ENCODE data around the gene FKRP. TPM values are rescaled to one million over a fixed set of nuclear protein-coding genes. Genes with fewer than 3 reads are reported as not detected.
"Not testable (repeated sequence)": the region's sequence is repeated elsewhere in the genome, so short reads cannot be mapped to it uniquely, and the experiment has no call there.

Gene FKRP
- total RNA-seq, 1 donor from 2014 or later: 13.2 TPM

- intact Hi-C loops (cut with DNase I): no loop called here
- H3K36me3 ChIP-seq: no peaks in the 10 kb centered on the region
- no peaks in the 10 kb centered on the region for H3K27me3 ChIP-seq (ENCODE audit: low read depth)
- H3K4me1 ChIP-seq: peaks cover 32% of the 10 kb centered on the region
- DNase-seq (no peak), ATAC-seq (no peak)
- no peak overlapping the region for H3K4me3 ChIP-seq
- TF ChIP-seq, protein P1, sequence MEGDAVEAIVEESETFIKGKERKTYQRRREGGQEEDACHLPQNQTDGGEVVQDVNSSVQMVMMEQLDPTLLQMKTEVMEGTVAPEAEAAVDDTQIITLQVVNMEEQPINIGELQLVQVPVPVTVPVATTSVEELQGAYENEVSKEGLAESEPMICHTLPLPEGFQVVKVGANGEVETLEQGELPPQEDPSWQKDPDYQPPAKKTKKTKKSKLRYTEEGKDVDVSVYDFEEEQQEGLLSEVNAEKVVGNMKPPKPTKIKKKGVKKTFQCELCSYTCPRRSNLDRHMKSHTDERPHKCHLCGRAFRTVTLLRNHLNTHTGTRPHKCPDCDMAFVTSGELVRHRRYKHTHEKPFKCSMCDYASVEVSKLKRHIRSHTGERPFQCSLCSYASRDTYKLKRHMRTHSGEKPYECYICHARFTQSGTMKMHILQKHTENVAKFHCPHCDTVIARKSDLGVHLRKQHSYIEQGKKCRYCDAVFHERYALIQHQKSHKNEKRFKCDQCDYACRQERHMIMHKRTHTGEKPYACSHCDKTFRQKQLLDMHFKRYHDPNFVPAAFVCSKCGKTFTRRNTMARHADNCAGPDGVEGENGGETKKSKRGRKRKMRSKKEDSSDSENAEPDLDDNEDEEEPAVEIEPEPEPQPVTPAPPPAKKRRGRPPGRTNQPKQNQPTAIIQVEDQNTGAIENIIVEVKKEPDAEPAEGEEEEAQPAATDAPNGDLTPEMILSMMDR (IDR thresholded peaks at IDR 0.05): no peak
- no peaks in the 10 kb centered on the region for H3K9me3 ChIP-seq
- H3K27ac ChIP-seq: no peak overlapping the region
These were observed 43.5 kb downstream of the FKRP start for GRCh38 chr19:46789371-46789770.

DNA sequence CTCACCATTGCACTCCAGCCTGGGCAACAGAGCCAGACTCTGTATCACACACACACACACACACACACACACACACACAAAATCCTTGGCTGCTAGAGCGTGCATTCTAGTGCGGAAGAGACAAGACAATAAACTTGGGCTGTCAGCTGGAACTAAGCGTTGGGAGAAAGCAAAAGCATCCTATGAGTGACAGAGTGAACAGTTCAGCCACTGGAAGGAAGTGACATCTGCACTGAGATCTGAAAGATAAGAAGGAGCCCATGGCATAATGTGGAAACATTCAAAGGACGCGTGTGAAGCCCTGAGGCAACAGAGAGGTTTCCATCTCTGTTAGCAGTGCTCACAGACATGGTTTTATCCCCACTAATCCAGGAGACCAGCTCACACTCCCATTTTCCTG, 46.1 kb downstream of the FKRP start:
- DNase-seq (no peak), ATAC-seq (no peak)
- Histone ChIP-seq H3K27ac (no peak overlapping the region), H3K4me1 (peaks cover 24% of the 10 kb centered on the region), H3K36me3 (no peaks in the 10 kb centered on the region), H3K27me3 (ENCODE audit: low read depth) (no peaks in the 10 kb centered on the region), H3K4me3 (no peak overlapping the region), H3K9me3 (no peaks in the 10 kb centered on the region)
- intact Hi-C loops (cut with DNase I): no loop called here
- TF ChIP-seq, protein P1 (IDR thresholded peaks at IDR 0.05): no peak

DNA sequence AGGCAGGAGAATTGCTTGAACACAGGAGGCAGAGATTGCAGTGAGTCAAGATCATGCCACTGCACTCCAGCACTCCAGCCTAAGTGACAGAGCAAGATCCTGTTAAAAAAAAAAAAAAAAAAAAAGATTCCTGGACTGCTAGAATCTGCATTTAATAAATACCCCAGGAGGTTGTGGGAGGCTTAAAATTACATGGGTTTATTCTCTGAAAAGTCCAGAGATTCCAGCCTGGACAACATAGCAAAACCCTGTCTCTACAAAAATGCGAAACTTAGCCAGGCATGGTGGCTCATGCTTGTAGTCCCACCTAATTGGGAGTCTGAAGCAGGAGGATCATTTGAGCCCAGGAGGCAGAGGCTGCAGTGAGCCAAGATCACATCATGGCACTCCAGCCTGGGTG, 52.0 kb downstream of the FKRP start:
- Histone ChIP-seq H3K9me3 (no peaks in the 10 kb centered on the region), H3K4me1 (peaks cover 11% of the 10 kb centered on the region), H3K27me3 (ENCODE audit: low read depth) (no peaks in the 10 kb centered on the region), H3K36me3 (no peaks in the 10 kb centered on the region), H3K27ac (no peak overlapping the region), H3K4me3 (no peak overlapping the region)
- DNase-seq (no peak), ATAC-seq (no peak)
- TF ChIP-seq, protein P1 (IDR thresholded peaks at IDR 0.05): no peak
- intact Hi-C loops (cut with DNase I): no loop called here

- DNase-seq (no peak), ATAC-seq (no peak)
- Histone ChIP-seq H3K4me3 (no peak overlapping the region), H3K9me3 (no peaks in the 10 kb centered on the region), H3K36me3 (no peaks in the 10 kb centered on the region), H3K4me1 (peaks cover 11% of the 10 kb centered on the region), H3K27ac (no peak overlapping the region), H3K27me3 (ENCODE audit: low read depth) (no peaks in the 10 kb centered on the region)
- TF ChIP-seq, protein P1 (IDR thresholded peaks at IDR 0.05): no peak
- intact Hi-C loops (cut with DNase I): no loop called here
These were observed 52.9 kb downstream of the FKRP start for GRCh38 chr19:46798713-46799112.

DNA sequence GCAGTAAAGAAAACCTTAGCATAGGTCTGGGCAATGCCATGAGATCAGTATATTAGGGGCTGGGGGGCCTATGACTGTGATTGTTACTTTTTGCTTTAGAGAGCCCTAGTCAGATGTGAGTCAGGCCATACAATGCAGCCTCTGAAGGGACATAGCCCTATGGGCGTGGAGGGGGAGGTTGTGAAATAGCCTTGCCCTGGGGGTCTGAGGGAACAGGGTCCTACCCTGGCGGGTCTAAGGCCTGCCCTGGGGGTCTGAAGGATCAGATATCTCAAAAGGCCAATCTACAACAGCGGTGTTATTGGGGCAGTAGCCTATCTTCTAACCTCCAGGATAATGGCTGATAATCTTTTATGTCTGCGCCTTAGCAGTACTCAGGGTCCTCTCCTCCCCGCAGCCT, 56.3 kb downstream of the FKRP start:
- ATAC-seq (no peak), DNase-seq (no peak)
- no peaks in the 10 kb centered on the region for H3K27me3 ChIP-seq (ENCODE audit: low read depth)
- no peaks in the 10 kb centered on the region for H3K9me3 ChIP-seq
- no peak overlapping the region for H3K4me3 ChIP-seq
- no peaks in the 10 kb centered on the region for H3K36me3 ChIP-seq
- H3K4me1 ChIP-seq: no peaks in the 10 kb centered on the region
- TF ChIP-seq, protein P1 (IDR thresholded peaks at IDR 0.05): no peak
- no peak overlapping the region for H3K27ac ChIP-seq
- intact Hi-C loops (cut with DNase I): no loop called here

DNA sequence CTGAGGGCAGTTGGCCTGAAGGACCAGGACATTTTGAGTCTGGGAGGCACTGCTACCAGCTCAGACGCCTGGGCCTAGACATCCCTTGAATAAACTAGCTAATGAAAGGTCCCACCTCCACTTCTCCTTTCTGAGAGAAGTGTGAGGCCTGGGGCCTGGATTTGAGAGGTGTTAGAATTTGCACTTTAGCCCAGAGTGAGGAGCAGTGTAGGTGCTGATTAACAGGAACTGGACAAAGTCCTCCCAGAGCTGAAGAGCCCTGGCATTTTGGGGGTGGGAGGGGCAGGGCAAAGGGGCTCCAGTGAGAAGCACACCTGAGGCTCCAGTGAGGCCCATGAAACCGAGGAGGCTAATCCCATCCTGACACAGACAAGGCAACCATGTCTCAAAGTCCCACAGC, 57.7 kb downstream of the FKRP start:
- Histone ChIP-seq H3K27me3 (ENCODE audit: low read depth) (no peaks in the 10 kb centered on the region), H3K4me3 (no peak overlapping the region), H3K36me3 (no peaks in the 10 kb centered on the region), H3K9me3 (no peaks in the 10 kb centered on the region), H3K4me1 (peaks cover 4% of the 10 kb centered on the region), H3K27ac (no peak overlapping the region)
- no peak for ATAC-seq
- intact Hi-C loops (cut with DNase I): no loop called here
- TF ChIP-seq, protein P1 (IDR thresholded peaks at IDR 0.05): no peak
- no peak for DNase-seq

DNA sequence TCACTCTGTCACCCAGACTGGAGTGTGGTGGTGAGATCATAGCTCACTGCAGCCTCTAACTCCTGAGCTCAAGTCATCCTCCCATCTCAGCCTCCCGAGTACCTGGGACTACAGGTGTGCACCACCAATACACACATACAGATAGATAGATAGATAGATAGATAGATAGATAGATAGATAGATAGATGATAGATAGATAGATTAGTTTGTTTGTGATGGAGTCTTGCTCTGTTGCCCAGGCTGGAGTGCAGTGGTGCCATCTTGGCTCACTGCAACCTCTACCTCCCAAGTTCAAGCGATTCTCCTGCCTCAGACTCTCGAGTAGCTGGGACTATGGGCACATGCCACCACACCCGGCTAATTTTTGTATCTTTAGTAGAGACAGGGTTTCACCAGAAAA, 58.6 kb downstream of the FKRP start:
- H3K27ac ChIP-seq; H3K4me1 ChIP-seq; DNase-seq; H3K4me3 ChIP-seq; H3K27me3 ChIP-seq (ENCODE audit: low read depth); intact Hi-C loops (cut with DNase I); H3K36me3 ChIP-seq; ATAC-seq; H3K9me3 ChIP-seq: not testable (repeated sequence)

Data from lower lobe of right lung (tissue), 2 donors.